H1 (cell line): Measurements from ENCODE around the gene BMX. TPM values are rescaled to one million over a fixed set of nuclear protein-coding genes. Genes with fewer than 3 reads are reported as not detected.

Source experiments
- ATF2 ChIP-seq: IDR thresholded peaks from 2 replicates; pipeline ENCODE4 v1.6.1; 2012; ENCODE audit warnings: low read length, inconsistent platforms
- BACH1 ChIP-seq: IDR thresholded peaks from 2 replicates; pipeline ENCODE4 v1.6.1; 2012; ENCODE audit warnings: low read length, improper control_type of control experiment
- CBX8 ChIP-seq: fragments of 300-800, 300-1000 bp; sonication (generic); IDR thresholded peaks from 2 replicates; pipeline ENCODE4 v1.7.1; 2016; ENCODE audit warnings: low read depth, low read length, borderline replicate concordance
- CHD7 ChIP-seq: fragments of 300-600 bp; sonication (generic); IDR thresholded peaks from 2 replicates; pipeline ENCODE4 v1.7.1; 2012; ENCODE audit warnings: low read length, moderate library complexity, mild to moderate bottlenecking, inconsistent platforms; ENCODE audit not compliant: insufficient replicate concordance
- RAD21 ChIP-seq, 2 experiments: IDR thresholded peaks in 1 of 2; conservative IDR thresholded peaks in 1 of 2; 2 replicates each; pipeline ENCODE4 v1.6.1; 2011; ENCODE audit warnings: low read depth in 2 of 2, low read length in 2 of 2, improper control_type of control experiment in 1 of 2, inconsistent platforms in 1 of 2, mild to moderate bottlenecking in 1 of 2, moderate library complexity in 1 of 2
- RBBP5 ChIP-seq: IDR thresholded peaks from 2 replicates; pipeline ENCODE4 v1.7.1; 2012; ENCODE audit warnings: low read depth, mild to moderate bottlenecking, inconsistent platforms, low read length, moderate library complexity, borderline replicate concordance
- RNF2 ChIP-seq: fragments of 200-900, 300-1000 bp; sonication (generic); IDR thresholded peaks from 2 replicates; pipeline ENCODE4 v1.7.1; 2016; ENCODE audit warnings: borderline replicate concordance, low read depth, mild to moderate bottlenecking, antibody characterized with exemption, low read length; ENCODE audit not compliant: poor library complexity, severe bottlenecking; ENCODE audit errors: missing control alignments
- SP2 ChIP-seq: IDR thresholded peaks from 2 replicates; pipeline ENCODE4 v1.6.1; 2012; ENCODE audit warnings: mild to moderate bottlenecking, low read length, inconsistent platforms
- TCF12 ChIP-seq: IDR thresholded peaks from 2 replicates; pipeline ENCODE4 v1.6.1; 2011; ENCODE audit warnings: low read depth, mild to moderate bottlenecking, low read length
- polyA plus RNA-seq, 7 experiments: library from polyadenylated mRNA; depleted of rRNA in 3 of 7; stranded (reverse) in 5 of 7; unstranded in 2 of 7; fragments of >200 nt in 5 of 7; fragments of 200-250 nt in 2 of 7; gene quantifications; 1 replicate in 5 of 7; 2 replicates in 1 of 7; 4 replicates in 1 of 7; pipeline versions ENCODE4 v1.2.1 to v1.2.3, GENCODE V29; 2011 to 2013; ENCODE audit warnings: missing spikeins in 2 of 7, mixed read lengths in 2 of 7
- total RNA-seq: library from RNA; stranded (reverse); fragmentation: NEBNext Ultra II Directional; extraction: Animal tissue kit (Norgen Biotek cat#: 25700); gene quantifications from 2 replicates; pipeline ENCODE4 v1.2.1, GENCODE V29; 2021

BMX gene
- total and polyA plus RNA-seq, 2 of the 8 experiments (the other 6 are each of a cell fraction or from before 2014, with no cell fraction given): not detected

- TF ChIP-seq CHD7: no peak
- no peak for TF ChIP-seq CBX8
- no peak for TF ChIP-seq BACH1
- TF ChIP-seq RBBP5: no peak
- no peak for TF ChIP-seq SP2
- TF ChIP-seq ATF2: no peak
- TF ChIP-seq RNF2: no peak
- TF ChIP-seq RAD21 (IDR thresholded peaks at IDR 0.05 in 1 of 2, conservative IDR thresholded peaks at IDR 0.05 in 1 of 2; ENCODE audit: low read depth in 2 of 2, low read length in 2 of 2): no peak
- TF ChIP-seq TCF12: no peak
Measured at GRCh38 chrX:15483891-15484290, 16.7 kb upstream of the BMX start (continued).
